HG03097 (cell line): ENCODE measurements around the gene ERVMER34-1.

Experiments used
- ATAC-seq: cut with Tn5 transposase; IDR thresholded peaks from one replicate; pipeline ENCODE4 v1.9.1; 2021; ENCODE audit not compliant: unreplicated experiment, low FRiP score

The ERVMER34-1 gene, protein sequence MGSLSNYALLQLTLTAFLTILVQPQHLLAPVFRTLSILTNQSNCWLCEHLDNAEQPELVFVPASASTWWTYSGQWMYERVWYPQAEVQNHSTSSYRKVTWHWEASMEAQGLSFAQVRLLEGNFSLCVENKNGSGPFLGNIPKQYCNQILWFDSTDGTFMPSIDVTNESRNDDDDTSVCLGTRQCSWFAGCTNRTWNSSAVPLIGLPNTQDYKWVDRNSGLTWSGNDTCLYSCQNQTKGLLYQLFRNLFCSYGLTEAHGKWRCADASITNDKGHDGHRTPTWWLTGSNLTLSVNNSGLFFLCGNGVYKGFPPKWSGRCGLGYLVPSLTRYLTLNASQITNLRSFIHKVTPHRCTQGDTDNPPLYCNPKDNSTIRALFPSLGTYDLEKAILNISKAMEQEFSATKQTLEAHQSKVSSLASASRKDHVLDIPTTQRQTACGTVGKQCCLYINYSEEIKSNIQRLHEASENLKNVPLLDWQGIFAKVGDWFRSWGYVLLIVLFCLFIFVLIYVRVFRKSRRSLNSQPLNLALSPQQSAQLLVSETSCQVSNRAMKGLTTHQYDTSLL

DNA sequence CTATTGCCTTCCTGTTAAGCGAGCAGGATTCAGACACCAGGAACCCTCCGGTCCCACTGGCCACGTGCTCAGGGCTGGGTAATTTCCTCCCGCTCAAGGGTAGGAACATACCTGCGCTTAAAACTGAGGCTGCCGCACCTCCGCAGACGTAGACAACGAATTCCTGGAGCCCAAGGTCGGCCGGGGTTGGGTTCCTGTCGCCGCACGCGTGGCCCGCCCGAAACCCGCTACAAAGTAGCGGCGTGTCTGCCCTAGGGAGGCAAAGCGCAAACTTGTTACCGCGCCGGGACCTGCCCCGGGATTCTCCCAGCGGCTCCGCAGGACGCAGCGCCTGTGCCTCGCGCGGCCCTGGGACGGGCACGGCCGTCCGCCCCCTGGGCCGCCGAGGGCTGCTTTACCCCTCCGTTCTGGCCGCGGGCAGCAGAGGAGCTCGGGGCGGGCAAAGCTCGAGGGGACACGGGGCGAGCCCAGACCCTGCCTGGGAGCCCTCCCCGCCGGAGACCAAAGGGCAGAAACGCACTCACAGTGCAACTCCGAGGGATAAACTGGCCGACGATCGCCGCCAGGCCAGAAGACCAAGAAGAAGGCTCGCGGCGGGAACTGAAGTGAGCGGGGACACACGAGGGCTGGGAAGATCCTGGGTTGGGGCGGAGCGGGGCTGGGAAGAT, at the start of gene ERVMER34-1:
Gene ERVMER34-1 (minus strand): TSS at position 607 of the 668 bp plus-strand sequence. CDS start 5,905 bp downstream, outside the sequence.
- no peak for ATAC-seq

DNA sequence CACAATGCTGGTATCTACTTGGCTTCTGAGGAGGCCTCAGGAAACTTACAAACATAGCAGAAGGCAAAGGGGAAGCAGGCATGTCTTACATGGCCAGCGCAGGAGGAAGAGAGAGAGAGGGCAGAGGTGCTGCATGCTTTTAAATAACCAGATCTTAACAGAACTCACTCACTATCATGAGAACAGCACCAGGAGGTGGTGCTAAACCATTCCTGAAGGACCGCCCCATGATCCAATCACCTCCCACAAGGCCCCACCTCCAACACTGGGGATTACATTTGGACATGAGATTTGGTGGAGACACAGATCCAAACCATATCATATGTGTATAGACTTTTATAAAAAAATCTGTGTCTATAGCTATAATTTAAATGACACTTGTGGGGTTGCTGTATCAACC, 48.6 kb upstream of the ERVMER34-1 start:
- ATAC-seq, result no peak

DNA sequence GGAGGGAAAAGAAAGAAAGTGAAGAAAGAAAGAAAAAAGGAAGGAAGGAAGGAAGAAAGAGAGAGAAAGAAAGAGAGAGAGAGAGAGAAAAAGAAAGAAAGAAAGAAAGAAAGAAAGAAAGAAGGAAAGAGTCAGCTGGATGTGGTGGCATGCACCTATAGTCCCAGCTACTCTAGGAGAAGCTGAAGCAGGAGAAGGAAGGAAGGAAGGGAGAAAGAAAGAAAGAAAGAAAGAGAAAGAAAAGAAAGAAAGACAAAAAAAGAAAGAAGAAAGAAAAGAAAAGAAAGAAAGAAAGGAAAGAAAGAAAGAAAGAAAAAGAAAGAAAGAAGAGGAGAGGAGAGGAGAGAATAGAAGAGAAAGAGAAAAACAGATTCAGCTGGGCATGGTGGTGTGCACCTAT, 44.3 kb upstream of the ERVMER34-1 start:
- ATAC-seq, result no peak

DNA sequence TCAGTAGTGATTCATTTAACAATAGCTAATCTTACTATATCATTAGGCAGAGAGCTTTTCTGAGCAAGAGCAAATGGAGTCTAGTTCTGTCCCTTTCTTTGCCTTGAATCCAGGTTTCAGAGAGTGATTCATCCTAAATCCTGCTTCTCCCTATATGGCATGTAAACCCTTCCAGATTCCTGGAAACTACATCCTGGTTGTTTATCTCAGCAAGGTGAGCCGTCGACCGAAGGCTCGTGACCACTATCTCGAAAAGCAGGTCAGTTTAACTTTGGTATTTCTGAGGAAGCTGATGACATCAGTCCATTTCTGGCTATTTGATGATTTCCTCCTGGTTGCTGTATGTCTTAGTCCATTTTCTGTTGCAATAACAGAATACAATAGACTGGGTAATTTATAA, 40.7 kb upstream of the ERVMER34-1 start:
- no peak for ATAC-seq

DNA sequence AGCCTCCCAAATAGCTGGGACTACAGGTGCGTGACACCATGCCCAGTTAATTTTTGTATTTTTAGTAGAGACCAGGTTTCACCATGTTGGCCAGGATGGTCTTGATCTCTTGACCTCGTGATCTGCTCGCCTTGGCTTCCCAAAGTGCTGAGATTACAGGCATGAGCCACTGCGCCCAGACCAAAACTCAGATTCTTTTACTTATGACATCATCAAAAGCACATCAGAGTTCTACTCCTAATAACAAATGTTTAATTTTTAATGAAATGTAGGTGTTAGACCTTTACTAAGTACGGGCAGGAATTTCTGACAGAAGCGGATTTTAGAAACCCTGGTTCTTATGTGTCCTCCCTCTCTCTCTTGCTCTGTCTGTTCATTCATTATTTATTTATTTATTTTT, 38.5 kb upstream of the ERVMER34-1 start:
- no peak for ATAC-seq

DNA sequence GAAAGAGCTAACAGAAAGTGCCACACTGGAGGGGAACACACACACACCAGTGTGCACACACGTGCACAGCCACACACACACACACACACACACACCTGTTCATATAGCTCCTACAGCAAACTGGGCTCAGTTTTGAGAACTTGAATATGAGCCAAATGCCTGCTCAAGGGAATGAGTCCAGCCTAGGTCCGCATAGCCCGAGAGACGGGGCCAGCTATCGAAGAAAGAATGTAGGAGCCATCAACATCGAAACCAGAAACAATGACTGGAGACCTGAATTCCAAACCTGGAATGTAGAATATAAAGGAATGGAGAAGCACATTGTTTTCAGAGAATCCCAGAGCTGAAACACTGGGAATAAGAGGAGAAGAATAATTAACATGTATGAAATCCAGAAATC, 37.6 kb upstream of the ERVMER34-1 start:
- ATAC-seq, result no peak

DNA sequence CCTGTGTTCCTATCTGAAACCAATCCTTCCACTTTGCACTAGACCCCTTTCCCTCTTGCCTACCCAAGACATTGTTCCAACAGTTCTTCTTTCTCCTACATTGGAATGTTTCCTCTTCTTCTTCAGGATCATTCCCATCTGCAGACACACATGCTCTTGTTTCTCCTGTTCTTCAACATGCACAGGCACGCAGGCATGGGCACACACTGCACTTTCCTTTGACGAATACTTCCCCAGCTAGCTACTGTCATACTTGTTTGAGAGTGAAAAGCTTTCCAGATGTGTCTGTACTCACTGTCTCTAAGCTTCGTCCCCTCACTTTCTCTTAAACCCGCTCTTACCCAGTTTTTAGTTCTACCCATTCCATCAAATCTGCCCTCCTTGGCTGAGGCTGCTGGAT, 31.8 kb upstream of the ERVMER34-1 start:
- no peak for ATAC-seq

DNA sequence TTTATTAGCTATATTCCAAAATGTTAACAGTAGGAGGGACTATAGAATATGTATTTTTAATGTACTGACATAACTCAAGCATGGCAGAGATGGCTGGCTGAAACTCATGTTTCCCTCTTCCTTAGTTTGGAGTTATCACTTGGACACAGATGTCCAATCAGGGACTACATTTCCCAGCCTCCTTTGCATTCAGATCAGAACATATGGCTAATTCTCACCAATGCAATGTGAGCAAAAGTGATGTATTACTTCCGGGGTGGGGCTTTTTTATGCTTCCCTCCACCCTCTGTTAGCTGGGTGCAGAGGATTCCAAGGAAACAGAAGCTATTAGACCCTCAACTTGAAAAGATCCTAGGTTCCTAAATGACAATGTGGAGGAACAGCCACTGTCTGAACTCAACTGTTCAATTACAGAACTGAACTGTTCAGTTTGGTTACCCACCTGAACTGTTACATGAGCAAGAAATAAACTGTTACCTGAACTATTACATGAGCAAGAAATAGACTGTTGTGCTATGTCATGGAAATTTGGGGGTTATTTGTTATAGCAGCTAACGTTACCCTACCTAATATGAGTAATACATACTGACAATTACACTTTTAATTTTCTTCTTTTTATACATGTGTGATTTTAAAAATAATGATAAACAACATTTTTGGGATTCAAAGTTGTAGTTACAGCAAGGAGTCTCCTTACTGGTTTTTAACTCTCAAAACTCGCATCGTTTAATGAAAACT, 29.6 kb upstream of the ERVMER34-1 start:
- ATAC-seq, result no peak

DNA sequence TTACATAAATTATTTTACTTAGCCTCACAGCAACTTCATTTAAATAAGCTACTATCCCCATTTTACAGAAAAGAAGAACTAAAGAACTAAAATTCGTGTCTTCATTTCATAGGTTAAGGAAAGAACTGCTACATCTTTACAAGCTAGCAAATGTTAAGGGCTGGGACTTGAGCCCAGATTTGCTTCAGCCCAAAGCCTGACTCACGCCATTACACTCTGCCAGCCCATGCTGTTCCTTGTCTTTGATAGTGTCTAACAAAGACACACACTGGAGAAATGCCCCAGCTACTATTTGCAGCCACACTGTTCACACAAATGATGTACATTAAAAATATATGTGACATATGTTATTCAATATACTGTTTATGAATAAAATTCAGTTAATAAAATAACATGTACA, 29.0 kb upstream of the ERVMER34-1 start:
- ATAC-seq, result no peak

DNA sequence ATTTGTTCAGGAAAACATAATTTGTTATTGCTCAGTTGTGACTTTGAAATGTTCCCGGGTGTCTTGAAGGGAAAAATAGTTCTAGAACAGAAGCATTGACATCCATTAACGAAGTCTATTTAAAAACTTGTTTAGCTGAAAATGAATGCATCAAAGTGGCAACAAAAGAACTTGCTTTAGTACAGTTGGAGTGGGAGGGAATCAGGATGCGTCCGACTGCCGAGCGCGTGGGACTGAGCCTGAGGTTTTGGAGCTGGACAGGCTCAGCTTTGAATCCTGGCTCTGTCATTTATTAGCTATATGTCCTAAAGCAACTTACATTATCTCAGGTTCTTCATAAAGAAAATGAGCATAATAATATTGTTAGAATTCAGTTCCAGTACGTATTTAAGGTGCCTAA, 9.0 kb upstream of the ERVMER34-1 start:
- no peak for ATAC-seq

DNA sequence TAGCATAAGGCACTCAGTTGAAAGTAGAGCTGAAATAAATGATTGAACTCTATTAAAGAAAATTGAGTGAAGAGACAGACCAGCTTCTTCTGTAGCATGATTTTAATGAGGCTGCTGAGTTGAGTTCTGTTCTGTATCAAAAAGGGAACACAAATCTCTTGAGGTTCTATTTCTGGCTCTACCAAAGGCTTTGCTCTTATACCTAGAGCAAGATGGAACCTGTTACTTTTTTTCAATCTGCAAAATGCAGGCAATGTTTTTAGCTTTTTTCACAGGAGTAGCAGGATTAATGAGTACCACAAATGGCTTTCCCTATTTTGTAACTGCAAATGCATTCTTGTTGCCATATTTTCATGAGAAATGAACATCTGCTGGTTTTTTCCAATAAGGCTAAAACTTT, 4.2 kb upstream of the ERVMER34-1 start:
- ATAC-seq, result no peak

DNA sequence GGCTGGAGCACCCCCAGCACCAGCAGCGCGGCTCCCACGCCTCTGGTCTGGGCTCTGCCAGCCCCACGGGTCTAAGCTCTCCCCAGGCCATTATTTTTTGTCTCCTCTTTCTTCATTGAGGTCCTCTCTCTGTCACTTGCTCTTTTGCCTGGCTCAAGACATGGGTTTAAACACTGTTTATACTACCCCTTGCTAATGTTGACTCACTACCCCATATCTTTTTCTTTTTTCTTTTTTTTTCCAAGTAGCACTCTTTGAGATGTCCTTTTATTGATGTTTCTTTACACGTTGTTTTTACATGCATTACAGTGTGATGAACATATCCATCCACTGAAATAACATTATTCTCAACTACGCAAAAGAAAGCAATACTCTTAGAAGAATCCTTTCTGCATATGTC, 1.7 kb upstream of the ERVMER34-1 start:
- ATAC-seq, result no peak

DNA sequence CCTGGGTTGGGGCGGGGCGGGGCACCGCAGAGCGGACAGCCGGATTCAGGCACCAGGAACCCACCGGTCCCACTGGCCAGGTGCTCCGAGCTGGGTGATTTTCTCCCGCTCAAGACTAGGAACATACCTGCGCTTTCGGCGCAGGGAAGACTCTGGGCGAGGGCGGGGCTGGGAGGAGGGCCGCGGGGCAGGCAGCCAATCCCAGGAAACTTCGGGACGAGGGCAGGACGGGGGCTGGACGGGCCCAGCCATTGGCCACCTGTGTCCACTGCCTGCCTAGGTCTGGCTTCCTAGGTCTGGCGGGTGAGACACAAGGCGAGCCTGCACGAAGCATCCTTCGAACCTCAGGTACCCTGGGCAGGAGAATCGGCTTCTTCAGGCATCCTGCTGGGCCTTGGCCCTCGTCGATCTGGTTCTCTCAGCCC, 274 bp upstream of the ERVMER34-1 start:
- no peak for ATAC-seq

DNA sequence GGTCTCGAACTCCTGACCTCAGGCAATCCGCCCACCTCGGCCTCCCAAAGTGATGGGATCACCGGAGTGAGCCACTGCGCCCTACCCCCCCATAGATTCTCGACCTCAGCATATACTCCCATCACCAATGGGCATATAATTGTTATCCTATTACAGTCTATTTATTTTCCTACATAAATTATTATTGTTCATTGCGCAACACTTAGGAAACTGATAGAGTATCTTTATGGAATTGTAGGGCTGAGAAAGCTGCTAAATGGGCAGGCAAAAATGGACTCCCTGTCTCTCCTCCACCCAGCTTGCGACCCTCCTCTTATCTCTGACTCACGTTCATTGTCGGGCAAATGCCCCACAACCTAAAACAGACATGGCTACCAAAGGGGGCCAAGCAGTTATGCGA, 1.0 kb downstream of the ERVMER34-1 start:
- ATAC-seq, result no peak

DNA sequence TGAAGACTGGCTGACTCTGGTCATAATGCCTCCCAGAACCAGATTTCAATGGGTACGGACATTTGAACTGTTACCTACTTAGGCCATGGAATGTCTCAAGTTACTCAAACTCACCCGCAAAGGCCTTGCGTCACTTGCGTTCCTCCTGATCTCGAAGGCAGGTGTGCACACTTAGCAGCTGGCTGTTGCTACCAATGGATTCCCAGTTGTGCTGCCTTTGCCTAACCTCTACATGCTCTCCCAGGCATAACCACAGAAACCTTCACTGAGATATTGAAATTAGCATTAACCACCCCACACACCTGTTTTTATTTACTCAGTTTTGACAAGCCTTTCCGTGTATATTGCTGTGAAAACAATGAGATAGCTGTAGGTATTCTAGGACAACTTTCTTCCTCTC, 2.8 kb downstream of the ERVMER34-1 start:
- no peak for ATAC-seq

DNA sequence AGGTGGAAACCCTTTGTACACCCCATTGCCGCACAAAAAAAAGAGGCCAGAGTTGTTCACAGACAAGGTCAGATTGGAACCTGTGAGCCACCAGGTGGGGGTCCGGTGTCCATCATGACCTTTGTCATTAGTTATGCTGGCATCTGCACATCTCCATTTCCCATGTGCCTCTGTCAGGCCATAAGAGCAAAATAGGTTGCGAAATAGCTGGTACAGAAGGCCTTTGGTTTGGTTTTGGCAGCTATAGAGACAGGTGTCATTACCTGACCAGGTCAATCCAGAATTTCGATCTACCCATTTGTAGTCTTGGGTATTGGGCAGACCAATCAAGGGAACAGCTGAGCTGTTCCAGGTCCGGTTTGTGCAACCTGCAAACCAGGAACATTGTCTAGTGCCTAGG, 6.6 kb downstream of the ERVMER34-1 start:
- no peak for ATAC-seq

DNA sequence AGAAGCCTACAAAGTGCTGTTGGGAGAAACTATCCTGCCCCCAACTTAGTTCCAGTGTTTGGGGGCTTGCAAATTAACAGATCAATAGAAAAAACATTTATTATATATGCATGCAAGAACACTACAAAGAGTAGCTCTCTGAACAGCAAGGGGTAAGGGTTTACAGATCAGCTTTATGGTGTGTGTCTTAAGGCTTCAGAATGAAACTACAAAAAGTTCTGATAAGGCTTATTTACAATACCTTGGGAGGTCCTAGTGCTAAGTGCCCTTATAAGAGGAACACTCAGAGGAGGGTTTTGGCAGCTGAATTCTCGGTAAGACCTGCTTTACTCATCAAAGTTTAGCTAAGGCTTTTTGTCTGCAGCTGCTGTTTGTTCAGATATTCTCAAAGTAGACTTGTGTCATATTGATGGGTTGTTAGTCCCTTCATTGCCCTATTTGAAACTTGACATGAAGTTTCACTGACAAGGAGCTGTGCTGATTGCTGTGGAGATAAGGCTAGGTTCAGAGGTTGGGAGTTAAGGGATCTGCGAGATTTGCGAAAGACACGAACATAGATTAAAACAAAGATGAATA, 7.7 kb downstream of the ERVMER34-1 start:
- no peak for ATAC-seq

DNA sequence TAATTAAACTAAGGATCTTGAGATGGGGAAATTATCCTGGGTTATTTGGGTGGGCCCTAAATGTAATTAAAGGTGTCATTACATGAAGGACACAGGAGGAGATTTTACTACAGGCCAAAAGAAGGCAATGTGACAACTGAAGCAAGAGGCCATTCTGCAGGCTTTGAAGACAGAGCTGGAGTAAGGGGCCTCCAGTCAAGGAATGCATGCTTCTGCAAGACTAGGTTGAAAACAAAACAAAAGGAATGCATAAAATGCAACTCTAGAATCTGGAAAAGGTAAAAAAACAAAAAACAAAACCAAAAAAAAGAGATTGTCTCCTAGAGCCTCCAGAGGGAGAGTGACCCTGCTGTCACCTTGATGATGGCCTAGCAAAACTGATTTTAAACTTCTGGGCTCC, 21.6 kb downstream of the ERVMER34-1 start:
- ATAC-seq, result no peak

DNA sequence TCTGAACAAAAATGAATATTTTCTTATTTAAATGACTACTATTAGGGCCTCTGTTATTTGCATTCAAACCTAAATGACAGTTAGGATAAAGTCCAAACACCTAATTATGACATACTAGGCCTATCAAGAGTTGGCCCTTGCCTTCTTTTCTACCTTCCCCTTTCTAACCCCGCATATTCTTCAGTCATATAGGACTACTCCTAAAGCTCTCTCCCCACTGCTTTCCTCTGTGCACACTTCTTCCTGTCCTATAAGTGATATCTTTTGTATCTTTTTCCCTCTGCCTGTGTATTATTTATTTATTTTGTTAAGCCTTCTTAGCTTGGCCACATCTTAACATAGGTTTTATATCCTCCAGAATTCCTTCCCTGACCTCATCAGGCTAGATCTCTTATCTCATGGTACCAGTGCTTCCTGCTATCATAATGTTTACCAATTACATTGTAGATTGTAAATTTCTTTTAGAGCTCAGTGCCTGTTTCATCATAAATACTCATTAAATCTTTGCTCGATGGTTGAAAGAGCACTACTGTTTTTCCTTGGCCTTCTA, 22.5 kb downstream of the ERVMER34-1 start:
- ATAC-seq, result no peak

DNA sequence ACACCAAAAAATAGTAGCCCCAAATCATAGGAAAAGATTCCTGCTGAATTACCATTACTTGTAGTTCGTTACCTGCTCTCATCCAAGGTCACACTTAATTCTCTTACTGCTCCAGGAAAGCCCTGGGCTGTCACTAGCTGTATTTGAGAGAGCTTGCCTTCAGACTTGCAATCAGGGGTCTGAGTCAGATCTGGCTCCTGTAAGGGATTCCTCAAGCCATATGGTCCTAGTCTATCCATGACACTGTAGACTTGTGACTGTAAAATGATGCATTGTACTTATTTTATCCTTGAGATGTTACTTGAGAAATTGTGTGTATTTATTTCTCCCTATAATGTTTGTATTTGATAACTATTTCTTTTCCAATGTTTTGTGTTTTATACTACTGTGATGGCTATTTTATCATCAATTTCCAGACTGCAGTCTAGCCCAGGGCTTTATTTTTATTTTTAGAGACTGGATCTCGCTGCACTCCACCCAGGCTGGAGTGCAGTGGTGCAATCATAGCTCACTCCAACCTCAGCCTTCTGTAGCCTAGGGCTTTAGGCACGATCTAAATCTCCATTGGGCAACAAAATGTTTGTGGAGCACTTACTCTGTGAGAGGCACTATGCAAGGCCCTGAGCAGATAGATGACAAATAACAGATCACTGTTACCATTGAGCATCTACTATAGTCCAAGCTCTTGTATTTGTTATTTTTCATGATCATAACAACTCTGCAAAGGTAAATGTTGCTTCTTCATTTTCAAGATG, 24.2 kb downstream of the ERVMER34-1 start:
- ATAC-seq, result no peak
